NCI-H1092 treated with DMSO at 0.1 percent for 48 hours (cell line): Measurements from ENCODE around the gene NFIA.

Source experiments
- DNase-seq: peaks from one replicate; lab custom pipeline; 2025; lab: John Stamatoyannopoulos, UW

NFIA gene

DNA sequence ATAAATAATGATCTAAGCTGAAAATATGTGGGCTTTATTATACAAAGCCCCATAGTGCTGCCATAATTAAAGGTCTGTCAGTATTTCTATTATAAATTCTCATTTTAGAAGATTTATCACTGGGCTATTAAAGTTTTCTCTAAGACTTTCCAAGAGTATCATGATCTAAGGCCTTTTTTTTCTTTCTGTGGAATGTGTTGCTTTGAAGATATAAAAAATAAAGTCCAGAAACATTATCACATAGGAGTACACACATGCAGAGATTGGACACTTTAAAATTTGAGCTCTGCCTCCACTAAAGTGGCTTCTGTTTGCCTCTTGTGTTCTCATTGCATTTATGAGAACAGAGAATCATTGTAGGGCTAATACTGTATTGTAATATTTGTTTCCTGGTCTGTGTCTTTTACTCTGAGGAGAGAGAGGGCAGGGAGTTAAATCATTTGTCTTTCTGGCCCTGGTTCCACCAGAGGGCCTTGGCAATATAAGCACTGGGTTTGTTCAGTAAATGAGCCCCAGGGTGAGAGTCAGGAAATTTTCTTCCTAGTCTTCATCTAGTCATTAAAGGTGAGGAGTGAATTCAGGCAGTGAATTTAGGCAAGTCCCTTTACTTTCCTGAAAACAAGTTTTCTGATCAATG is 70.2 kb downstream of the NFIA start:
- DNase-seq: no peak

DNA sequence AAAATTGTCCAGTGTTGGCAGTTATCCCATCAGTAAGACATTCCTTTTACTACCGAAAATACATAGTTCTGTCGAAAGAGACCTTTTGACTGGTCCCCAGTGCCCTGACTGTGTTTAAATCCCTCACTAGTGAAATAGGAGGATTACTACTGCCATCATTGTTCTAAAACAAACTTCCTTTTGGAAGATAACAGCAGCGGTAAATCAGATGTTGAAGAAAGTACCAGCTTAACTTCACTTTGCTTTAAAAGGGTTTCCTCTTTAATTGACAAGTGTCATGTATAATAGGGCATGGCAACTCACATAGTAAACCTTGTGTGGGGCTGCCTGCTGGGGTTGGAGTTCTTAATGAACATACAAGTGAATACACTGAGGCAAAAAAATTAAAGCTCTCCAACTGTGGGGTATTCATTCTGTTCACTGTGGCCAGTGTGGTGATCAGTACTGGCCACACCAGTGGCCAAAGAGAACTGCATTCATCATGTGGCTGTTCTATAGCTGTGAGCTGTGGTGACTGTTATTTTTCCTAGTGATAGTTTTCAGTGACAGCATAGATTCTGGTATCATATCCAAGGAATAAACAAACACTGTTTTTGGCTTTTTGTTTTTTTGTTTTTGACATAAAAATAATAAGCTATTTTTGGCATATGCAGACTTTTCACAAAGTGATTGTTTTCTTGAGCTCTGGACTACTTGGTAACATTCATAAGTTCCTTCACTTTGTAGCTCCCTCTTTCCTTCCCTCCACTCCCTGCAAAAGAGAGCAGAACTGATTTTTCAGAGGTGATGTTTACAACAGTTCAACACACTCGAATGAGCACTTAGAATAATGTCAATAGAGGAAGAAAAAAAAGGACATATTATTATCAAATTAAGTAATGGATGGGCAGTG is 74.5 kb downstream of the NFIA start:
- no peak for DNase-seq

DNA sequence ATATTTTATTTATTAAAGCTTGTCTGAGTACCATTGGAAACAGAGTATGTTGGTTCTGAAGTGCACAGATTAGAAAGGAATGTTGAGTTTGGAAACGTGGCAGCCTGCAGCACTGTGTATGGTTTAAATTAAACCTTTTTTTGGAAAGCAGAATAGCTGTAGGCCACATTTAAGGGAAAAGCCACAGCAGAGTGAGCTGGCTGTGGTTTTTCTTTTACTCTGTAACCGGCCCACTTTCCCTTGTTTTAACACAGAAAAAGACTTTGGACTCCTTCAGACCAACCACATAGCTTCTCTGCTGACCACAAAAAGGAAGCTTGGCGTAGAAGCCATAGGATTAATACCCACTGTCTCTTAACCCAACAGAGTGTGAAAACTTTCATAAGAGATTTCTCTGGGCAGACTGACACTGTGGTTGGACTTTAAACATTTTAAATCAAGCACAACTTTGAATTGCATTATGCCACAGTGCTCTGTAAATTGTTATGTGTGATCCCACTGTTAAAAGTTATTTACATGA is 75.2 kb downstream of the NFIA start:
- DNase-seq: no peak

DNA sequence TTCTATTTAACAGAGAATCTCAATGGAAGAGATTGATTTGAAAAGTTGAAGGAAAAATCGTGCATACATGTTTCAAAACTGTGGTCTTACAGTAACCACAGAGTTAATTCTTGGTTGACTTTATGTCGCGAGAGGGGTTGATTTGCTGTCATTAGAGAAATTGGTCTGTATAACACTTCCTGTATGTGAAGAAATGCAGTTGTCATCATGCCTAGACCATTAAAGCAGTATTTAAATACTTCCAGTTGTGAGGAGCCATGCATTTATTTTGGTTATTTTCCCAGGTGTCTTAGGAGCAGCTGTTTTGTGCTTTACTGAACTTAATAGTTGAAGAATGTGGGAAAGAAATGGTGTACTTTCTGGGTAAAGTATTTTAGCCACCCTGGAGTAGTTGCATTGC is 76.2 kb downstream of the NFIA start:
- DNase-seq: no peak

DNA sequence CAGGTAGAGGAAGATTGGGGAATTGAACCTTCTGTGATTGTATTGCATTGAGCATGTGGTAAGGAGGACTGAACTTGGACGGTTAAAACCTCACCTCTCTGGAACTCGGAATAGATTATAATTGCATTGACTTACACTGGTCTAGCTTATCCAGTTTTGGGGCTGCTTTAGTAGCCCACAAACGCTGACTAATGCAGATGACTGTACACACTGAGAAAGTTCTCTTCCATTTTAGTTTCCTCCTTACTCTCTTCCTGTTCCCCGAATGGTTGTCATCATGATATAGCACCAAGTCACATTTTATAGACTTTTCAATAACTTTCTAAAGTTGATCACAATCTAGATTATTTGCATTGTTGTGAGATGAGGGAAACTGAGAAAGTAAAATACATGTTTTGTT is 78.2 kb downstream of the NFIA start:
- DNase-seq: no peak

DNA sequence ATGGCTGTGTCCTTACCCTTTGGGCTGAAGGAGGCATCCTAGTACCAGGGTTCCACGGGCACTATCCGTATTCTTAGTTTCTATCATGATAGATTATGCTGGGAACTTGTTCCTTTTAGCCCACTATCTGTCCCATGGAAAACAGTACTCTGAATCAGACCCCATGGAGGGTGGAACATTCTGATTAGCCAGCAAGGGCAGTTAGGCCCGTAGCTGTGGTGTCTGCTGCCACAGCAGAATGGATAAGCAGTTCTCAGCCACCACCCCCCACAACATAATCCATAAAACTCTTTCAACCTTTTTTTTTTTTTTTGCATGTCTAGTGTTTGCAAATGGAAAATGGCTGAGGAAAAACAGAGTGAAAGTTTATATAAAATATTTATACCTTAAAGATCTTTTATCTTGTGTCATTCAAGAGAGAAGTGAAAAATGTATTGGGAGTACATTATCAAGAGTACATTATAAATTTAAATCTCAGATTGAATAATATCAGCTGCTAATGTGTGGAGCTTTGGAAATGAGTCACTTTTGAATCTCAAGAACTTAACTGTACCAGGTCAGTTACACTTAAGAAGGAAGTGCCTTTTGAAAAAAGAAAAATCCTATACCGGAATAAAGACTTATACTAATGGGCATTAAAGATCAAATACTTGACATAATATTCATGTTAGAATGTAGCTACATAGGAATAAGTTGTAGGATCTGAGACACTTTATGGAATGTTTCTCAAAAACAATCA is 80.3 kb downstream of the NFIA start:
- DNase-seq: no peak

DNA sequence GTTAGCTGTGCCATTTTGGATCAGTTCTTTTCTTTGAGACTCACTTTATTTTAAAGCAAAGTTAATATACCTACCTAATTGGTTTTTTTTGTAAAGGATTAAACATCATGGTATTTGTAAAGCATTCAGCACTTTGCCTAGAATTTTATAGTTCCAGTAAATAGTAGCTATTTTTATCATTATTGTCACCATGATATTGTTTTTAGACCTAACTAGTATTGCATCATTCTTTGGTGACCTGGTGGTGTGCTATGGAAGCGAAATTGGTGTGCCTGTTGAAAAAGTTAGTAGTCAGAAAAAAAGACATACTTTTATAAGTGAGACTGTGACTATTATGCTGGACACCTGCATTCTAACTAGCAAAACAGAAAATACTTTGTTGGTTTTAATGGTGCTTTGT is 81.0 kb downstream of the NFIA start:
- DNase-seq: no peak

DNA sequence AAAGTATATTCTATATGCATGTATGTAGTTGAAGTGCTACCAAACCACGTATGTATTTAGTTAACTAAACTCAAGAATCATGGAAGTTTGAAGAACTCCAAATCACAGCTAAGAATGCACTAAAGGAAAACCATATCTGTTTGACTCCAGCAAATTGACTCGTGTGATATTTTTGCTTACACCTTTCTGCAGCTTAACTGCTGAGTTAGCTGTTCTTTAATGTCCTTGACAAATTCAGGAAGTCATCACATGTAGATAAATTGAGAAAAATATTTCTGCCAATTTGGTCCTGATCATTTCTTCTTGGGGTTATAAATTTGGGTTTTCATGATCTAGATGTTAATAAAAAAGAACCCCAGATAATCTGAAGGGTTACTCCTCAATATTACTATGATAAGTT is 83.0 kb downstream of the NFIA start:
- DNase-seq: no peak

DNA sequence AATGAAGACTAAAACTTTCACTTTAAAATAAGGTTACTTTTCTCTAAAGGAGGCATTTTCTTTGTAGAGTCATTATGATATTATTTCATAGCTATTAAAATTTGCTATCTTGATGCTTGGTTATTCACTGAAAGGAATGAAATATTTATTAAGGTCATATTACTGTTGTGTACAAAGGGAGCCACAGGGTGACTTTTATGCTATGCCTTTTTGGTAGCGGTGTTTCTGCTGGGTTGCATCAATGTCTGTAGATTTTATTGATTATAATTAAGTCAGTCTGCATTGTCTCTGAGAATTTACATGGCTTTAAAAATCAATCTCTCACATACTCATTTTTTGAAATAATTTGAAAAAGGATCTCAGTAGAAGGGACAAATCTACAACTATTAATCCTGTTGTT is 84.9 kb downstream of the NFIA start:
- no peak for DNase-seq

DNA sequence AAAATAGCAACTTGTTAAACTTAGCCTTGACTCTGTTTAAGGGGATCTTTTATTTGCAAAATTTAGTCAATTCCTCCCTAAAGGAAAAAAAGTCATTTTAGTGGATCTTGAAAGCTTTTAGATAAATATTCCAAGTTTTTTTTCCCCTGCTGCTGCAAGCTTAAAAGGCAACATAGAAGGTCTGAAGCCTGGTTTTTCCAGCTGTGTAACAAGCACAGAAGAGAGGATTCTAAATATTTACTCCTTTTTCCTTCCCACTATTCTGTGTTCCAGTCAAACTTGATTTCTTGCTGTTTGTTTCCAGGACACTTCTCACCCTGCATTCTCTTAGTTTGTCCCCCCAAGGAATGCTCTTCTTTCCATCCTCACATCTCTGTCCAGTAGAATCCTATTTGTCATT is 86.7 kb downstream of the NFIA start:
- DNase-seq: no peak

DNA sequence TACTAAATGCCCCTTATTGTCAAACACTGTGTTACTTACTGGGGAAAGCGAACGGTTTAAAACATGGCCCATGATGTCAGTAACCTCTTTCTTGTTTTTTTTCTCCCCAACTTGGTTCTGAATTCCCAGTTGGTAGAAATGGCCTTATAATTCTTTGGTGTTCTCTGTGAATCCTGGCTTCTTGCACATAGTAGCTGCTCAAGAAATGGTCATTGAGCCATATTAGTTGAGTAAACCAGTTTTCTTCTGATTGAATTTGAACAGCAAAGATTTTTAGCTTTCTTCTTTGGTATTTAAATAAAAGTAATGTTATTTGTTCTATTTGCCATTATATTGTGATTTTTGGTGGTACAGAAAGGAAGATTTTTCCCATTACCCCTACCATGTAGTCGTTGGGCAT is 87.3 kb downstream of the NFIA start:
- no peak for DNase-seq

GRCh38 chr1:61170328-61171238 is 88.2 kb downstream of the NFIA start:
- DNase-seq: no peak

GRCh38 chr1:61171346-61171745 is 89.0 kb downstream of the NFIA start:
- DNase-seq: no peak

DNA sequence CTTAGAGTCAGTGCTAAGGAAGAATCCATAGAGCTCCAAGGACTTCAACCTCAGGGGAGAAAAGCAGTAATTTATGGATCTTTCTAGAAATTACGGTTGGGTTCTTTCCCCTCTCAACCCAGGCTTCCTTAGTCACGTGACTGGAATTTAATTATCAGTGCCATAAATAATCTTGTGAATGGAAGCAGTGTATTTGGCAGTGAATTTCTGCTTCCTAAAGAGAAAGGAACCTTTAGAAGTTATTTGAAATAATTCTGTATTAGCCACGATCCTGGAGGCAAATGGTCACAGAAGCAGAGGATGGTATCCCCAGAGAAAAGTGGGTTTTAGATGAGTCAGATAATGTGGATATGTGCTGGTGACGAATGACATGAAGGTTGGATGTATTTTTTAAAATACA is 89.6 kb downstream of the NFIA start:
- no peak for DNase-seq

- DNase-seq: no peak
These were observed 90.8 kb downstream of the NFIA start for GRCh38 chr1:61173118-61173517.

GRCh38 chr1:61174060-61174795 is 91.9 kb downstream of the NFIA start:
- no peak for DNase-seq

DNA sequence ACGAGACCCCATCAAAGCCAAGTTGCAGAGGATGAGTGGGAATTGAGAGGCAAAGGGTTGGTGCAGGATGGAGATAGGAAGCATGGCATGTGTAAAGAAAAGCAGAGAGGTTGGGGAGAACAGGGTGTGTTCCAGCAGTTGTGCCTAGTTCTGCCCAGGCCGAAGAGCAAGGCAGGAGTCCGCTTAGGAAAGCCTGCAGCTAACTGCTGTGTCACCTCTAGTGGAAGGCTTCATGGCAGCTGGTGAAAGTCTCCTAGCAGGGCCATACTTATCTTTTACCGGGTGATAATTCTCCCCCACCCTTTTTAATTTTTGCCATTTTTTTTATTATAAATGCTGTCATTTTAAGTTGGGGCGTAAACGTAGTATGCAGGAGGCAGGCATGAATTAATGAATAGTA is 93.6 kb downstream of the NFIA start:
- no peak for DNase-seq

DNA sequence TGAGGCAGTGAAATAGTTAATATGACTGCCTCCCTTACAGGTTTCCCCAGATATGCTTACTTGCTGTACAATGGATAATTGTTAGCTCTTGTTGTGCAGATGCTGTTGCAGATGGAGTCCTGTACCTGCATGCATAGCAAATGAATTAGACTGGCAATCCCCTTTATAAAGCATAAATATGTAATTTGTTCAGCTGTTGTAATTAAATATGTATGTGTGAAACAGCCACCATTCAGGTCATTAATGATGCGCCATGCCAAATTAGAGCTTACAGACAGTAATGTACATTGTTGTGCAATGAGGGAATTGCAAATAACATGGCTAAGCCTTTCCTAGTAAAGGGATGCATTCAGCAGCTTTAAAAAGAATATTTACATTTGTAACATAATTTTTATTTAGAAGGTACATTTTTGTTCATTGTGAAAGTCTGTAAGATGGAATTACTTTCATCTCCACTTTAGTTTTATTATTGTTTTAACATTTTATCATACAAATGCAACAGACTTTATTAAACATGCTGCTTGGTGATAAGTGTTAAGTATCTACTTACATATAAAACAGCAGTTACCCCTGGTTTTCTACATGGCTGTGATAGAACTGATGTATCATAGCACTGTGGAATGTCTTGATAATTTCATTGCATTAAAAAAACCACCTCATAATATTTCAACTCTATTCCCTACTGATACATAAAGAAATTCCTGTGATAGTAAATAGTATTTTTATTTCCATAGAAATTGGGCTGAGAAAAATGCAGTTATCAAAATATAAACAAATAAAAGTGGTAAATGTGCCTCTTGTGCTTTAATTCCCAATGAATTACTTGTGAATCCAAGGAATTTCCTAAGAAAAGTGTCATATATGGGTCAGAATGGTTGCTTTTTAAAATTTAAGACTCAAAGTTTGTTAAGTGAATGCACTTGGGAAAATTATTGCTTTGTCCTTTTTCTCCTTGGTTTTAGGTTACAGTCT is 99.0 kb downstream of the NFIA start:
- DNase-seq: no peak

- no peak for DNase-seq
These were observed 99.7 kb downstream of the NFIA start for GRCh38 chr1:61182049-61182448.

- DNase-seq: no peak
These were observed 100.1 kb downstream of the NFIA start for GRCh38 chr1:61182480-61182879.
